T-cell (primary cell): ENCODE measurements around the gene IER5L. TPM values are rescaled to one million over a fixed set of nuclear protein-coding genes. Genes with fewer than 3 reads are reported as not detected.
"Not testable (repeated sequence)": the region's sequence is repeated elsewhere in the genome, so short reads cannot be mapped to it uniquely, and the experiment has no call there.

Source experiments
- ATAC-seq, 4 experiments: fragments of 200-7000 bp in 3 of 4; fragments of 150-1000 bp in 1 of 4; cut with Tn5 transposase; replicated peaks in 1 of 4; 1 replicate in 3 of 4; 2 replicates in 1 of 4; pipeline ENCODE4 v1.10.0; 2021; ENCODE audit warnings: moderate library complexity in 3 of 4, mild to moderate bottlenecking in 2 of 4, moderate number of reproducible peaks in 1 of 4
- CTCF ChIA-PET, 2 donors: fragments of 300-600 bp; sonication (Branson Sonifier 250); formaldehyde crosslinking; loops; one replicate each; lab custom pipeline; 2022; ENCODE audit warnings: antibody characterized with exemption in 2 of 2; lab: Charles Lee
- POLR2A ChIA-PET, 2 donors: fragments of 300-600 bp; sonication (Branson Sonifier 250); formaldehyde crosslinking; loops; one replicate each; lab custom pipeline; 2022; ENCODE audit warnings: antibody characterized with exemption in 2 of 2; lab: Charles Lee
- DNase-seq, 35 experiments: peaks; one replicate each; pipeline versions ENCODE4 v3.0.0 to v3.0.0-alpha.2; 2013 to 2023
- H3K27ac ChIP-seq: one replicate; pipeline ENCODE4 v1.5.1; 2013; ENCODE audit warnings: low read length
- H3K27me3 ChIP-seq, 2 experiments: replicated peaks in 1 of 2; 1 replicate in 1 of 2; 2 replicates in 1 of 2; pipeline versions ENCODE4 v1.6.1 to v1.7.0; 2013; ENCODE audit warnings: low read length in 1 of 2, mixed read lengths in 1 of 2; ENCODE audit not compliant: control insufficient read depth in 2 of 2, insufficient read depth in 2 of 2; ENCODE audit errors: extremely low read depth in 1 of 2
- H3K36me3 ChIP-seq, 2 donors: 1 replicate in 1 of 2; 2 replicates in 1 of 2; pipeline versions ENCODE4 v1.6.1 to v1.7.0; 2013; ENCODE audit warnings: low read length in 1 of 2; ENCODE audit not compliant: control insufficient read depth in 2 of 2, insufficient read depth in 1 of 2; ENCODE audit errors: extremely low read depth in 1 of 2
- H3K4me1 ChIP-seq, 2 experiments: 1 replicate in 1 of 2; 2 replicates in 1 of 2; pipeline versions ENCODE4 v1.6.1 to v1.7.0; 2013; ENCODE audit warnings: low read length in 2 of 2, mixed read lengths in 1 of 2; ENCODE audit not compliant: insufficient read depth in 2 of 2, control insufficient read depth in 1 of 2; ENCODE audit errors: extremely low read depth in 1 of 2
- H3K4me3 ChIP-seq, 2 donors: 1 replicate in 1 of 2; 2 replicates in 1 of 2; pipeline versions ENCODE4 v1.5.1 to v1.7.0; 2013; ENCODE audit warnings: mild to moderate bottlenecking in 2 of 2, low read length in 1 of 2, moderate library complexity in 1 of 2; ENCODE audit not compliant: control insufficient read depth in 1 of 2; ENCODE audit errors: extremely low read depth in 1 of 2
- H3K9me3 ChIP-seq: 2 replicates; pipeline ENCODE4 v1.7.0; 2013
- H3K27ac Mint-ChIP-seq, 2 donors: one replicate each; pipeline ENCODE4 v1.8.0; 2020 to 2021; ENCODE audit warnings: mild to moderate bottlenecking in 2 of 2, mixed read lengths in 2 of 2
- H3K27me3 Mint-ChIP-seq, 2 donors: one replicate each; pipeline ENCODE4 v1.8.0; 2021 to 2022; ENCODE audit warnings: mixed read lengths in 2 of 2
- H3K36me3 Mint-ChIP-seq: one replicate; pipeline ENCODE4 v1.8.0; 2021; ENCODE audit warnings: mixed read lengths
- H3K4me1 Mint-ChIP-seq, 3 donors: one replicate each; pipeline ENCODE4 v1.8.0; 2020 to 2022; ENCODE audit warnings: mixed read lengths in 3 of 3, mild to moderate bottlenecking in 1 of 3
- H3K4me3 Mint-ChIP-seq, 3 donors: one replicate each; pipeline ENCODE4 v1.8.0; 2020 to 2022; ENCODE audit warnings: mild to moderate bottlenecking in 3 of 3, mixed read lengths in 3 of 3, moderate library complexity in 3 of 3
- H3K9me3 Mint-ChIP-seq, 3 donors: one replicate each; pipeline ENCODE4 v1.8.0; 2020 to 2022; ENCODE audit warnings: mixed read lengths in 3 of 3
- WGBS: methylation state at CpG from one replicate; pipeline ENCODE4 v1.1.5; 2013; ENCODE audit warnings: missing lambda C conversion rate; ENCODE audit not compliant: insufficient coverage; 5-methylcytosine and 5-hydroxymethylcytosine counted together
- total RNA-seq, 35 experiments: library from RNA in 6 of 35; stranded (reverse) in 6 of 35; fragments of 120-200 nt in 1 of 35; gene quantifications; one replicate each; pipeline versions ENCODE4 v1.2.1 to v1.2.4 and lab custom pipeline; 2013 to 2026

The IER5L gene
- total RNA-seq, 5 donors from 2014 or later (not counting 1 experiment from before 2014, with no cell fraction given) = 1.3 to 7.7 (median 6.7) TPM

GRCh38 chr9:129197978-129198318 lies 19.9 kb upstream of the IER5L start:
- WGBS = 62% methylated on average over 7 of the region's 8 CpGs
- H3K4me1 Mint-ChIP-seq = peaks cover 3 to 11% (median 7%) of the 10 kb centered on the region in 3 donors
- Histone ChIP-seq H3K4me3 (no peak overlapping the region), H3K36me3 (no peaks in the 10 kb centered on the region), H3K27me3 (peaks cover 0 to 44% of the 10 kb centered on the region in 2 experiments), H3K27ac (no peak overlapping the region), H3K4me1 (peaks cover 0 to 5% of the 10 kb centered on the region in 2 experiments), H3K9me3 (no peaks in the 10 kb centered on the region)
- ChIA-PET POLR2A (no interaction called here), CTCF (no interaction called here)
- H3K9me3 Mint-ChIP-seq = no peaks in the 10 kb centered on the region
- ATAC-seq (no peak), DNase-seq (no peak)
- H3K27me3 Mint-ChIP-seq = peaks cover 7 to 27% of the 10 kb centered on the region in 2 donors
- H3K36me3 Mint-ChIP-seq = no peaks in the 10 kb centered on the region
- H3K27ac Mint-ChIP-seq = no peak overlapping the region
- H3K4me3 Mint-ChIP-seq = no peak overlapping the region

- H3K36me3 Mint-ChIP-seq, H3K4me1 ChIP-seq, DNase-seq, H3K9me3 ChIP-seq, ATAC-seq, H3K36me3 ChIP-seq, H3K4me3 Mint-ChIP-seq, H3K27ac ChIP-seq, H3K4me3 ChIP-seq, H3K9me3 Mint-ChIP-seq, CTCF ChIA-PET, POLR2A ChIA-PET, H3K27ac Mint-ChIP-seq: not testable (repeated sequence)
- 66% methylated on average over 2 of the region's 6 CpGs for WGBS
- peaks cover 7 to 27% of the 10 kb centered on the region in 2 donors for H3K27me3 Mint-ChIP-seq
- H3K4me1 Mint-ChIP-seq = peaks cover 0 to 11% (median 4%) of the 10 kb centered on the region in 3 donors
- H3K27me3 ChIP-seq = peaks cover 0 to 44% of the 10 kb centered on the region in 2 experiments
Measured at GRCh38 chr9:129197045-129197444, 19.0 kb upstream of the IER5L start.

- POLR2A ChIA-PET = no interaction called here
- Mint-ChIP-seq H3K27me3 (peaks cover 7 to 27% of the 10 kb centered on the region in 2 donors), H3K36me3 (no peaks in the 10 kb centered on the region), H3K9me3 (peaks cover 0 to 3% (median 0%) of the 10 kb centered on the region in 3 donors), H3K27ac (no peak overlapping the region), H3K4me1 (peaks cover 0 to 11% (median 4%) of the 10 kb centered on the region in 3 donors), H3K4me3 (no peak overlapping the region)
- H3K4me3 ChIP-seq = no peak overlapping the region
- ATAC-seq = no peak
- no peaks in the 10 kb centered on the region for H3K9me3 ChIP-seq
- CTCF ChIA-PET = interaction anchor here in 1 of 2 donors (0.5 to 0.6 kb wide), 2 partner anchors 24 to 40 kb away, joined by 3 read pairs; no protein-coding TSS in a partner anchor
- 71% methylated on average over 9 of the region's 10 CpGs for WGBS
- no peaks in the 10 kb centered on the region for H3K36me3 ChIP-seq
- H3K27ac ChIP-seq = no peak overlapping the region
- H3K27me3 ChIP-seq = peaks cover 0 to 44% of the 10 kb centered on the region in 2 experiments
- no peak for DNase-seq
- no peaks in the 10 kb centered on the region for H3K4me1 ChIP-seq
Measured at GRCh38 chr9:129195606-129196005, 17.5 kb upstream of the IER5L start.

GRCh38 chr9:129194221-129194620 lies 16.2 kb upstream of the IER5L start:
- WGBS = 80% methylated on average over 1 of the region's 3 CpGs
- DNase-seq (no peak), ATAC-seq (no peak)
- Histone ChIP-seq H3K27me3 (peaks cover 0 to 44% of the 10 kb centered on the region in 2 experiments), H3K4me1 (no peaks in the 10 kb centered on the region), H3K4me3 (no peak overlapping the region), H3K27ac (no peak overlapping the region), H3K36me3 (no peaks in the 10 kb centered on the region), H3K9me3 (no peaks in the 10 kb centered on the region)
- Mint-ChIP-seq H3K4me3 (no peak overlapping the region), H3K36me3 (no peaks in the 10 kb centered on the region), H3K27me3 (peaks cover 7 to 27% of the 10 kb centered on the region in 2 donors), H3K9me3 (peaks cover 0 to 3% (median 0%) of the 10 kb centered on the region in 3 donors), H3K27ac (no peak overlapping the region), H3K4me1 (peaks cover 0 to 4% (median 4%) of the 10 kb centered on the region in 3 donors)
- POLR2A ChIA-PET = no interaction called here
- CTCF ChIA-PET = no interaction called here

GRCh38 chr9:129193655-129194054 lies 15.6 kb upstream of the IER5L start:
- Histone ChIP-seq H3K36me3 (no peaks in the 10 kb centered on the region), H3K9me3 (no peaks in the 10 kb centered on the region), H3K27me3 (peaks cover 0 to 42% of the 10 kb centered on the region in 2 experiments), H3K4me3 (no peak overlapping the region), H3K4me1 (no peaks in the 10 kb centered on the region), H3K27ac (no peak overlapping the region)
- Mint-ChIP-seq H3K4me1 (no peaks in the 10 kb centered on the region), H3K27ac (no peak overlapping the region), H3K9me3 (peaks cover 0 to 3% (median 0%) of the 10 kb centered on the region in 3 donors), H3K36me3 (no peaks in the 10 kb centered on the region), H3K4me3 (no peak overlapping the region), H3K27me3 (peaks cover 7 to 24% of the 10 kb centered on the region in 2 donors)
- no peak for ATAC-seq
- CTCF ChIA-PET = no interaction called here
- no peak for DNase-seq
- 71% methylated on average over 4 of the region's 7 CpGs for WGBS
- POLR2A ChIA-PET = no interaction called here

- Mint-ChIP-seq H3K36me3 (no peaks in the 10 kb centered on the region), H3K4me3 (no peak overlapping the region), H3K9me3 (peaks cover 0 to 3% (median 1%) of the 10 kb centered on the region in 3 donors), H3K27ac (no peak overlapping the region), H3K27me3 (peaks cover 7 to 14% of the 10 kb centered on the region in 2 donors), H3K4me1 (no peaks in the 10 kb centered on the region)
- peaks cover 0 to 28% of the 10 kb centered on the region in 2 experiments for H3K27me3 ChIP-seq
- POLR2A ChIA-PET = interaction anchor here (0.6 to 0.8 kb wide), 2 partner anchors 13 to 16 kb away, joined by 3 read pairs; partner anchors contain the start of gene IER5L (in 1 of the 2)
- H3K4me3 ChIP-seq = no peak overlapping the region
- H3K27ac ChIP-seq = no peak overlapping the region
- no peaks in the 10 kb centered on the region for H3K36me3 ChIP-seq
- DNase-seq (no peak), ATAC-seq (no peak)
- H3K9me3 ChIP-seq = no peaks in the 10 kb centered on the region
- CTCF ChIA-PET = no interaction called here
- WGBS = 90% methylated on average over 6 of the region's 7 CpGs
- H3K4me1 ChIP-seq = peaks cover 0 to under 1% of the 10 kb centered on the region in 2 experiments
Measured at GRCh38 chr9:129191234-129191633, 13.2 kb upstream of the IER5L start.
